CD4-positive, alpha-beta T cell treated with Interleukin-10 for 1 hour (primary cell): ENCODE results near the gene RPAP2.
"Not testable (repeated sequence)": the region's sequence is repeated elsewhere in the genome, so short reads cannot be mapped to it uniquely, and the experiment has no call there.

Source experiments
- DNase-seq: peaks from one replicate; pipeline ENCODE4 v3.0.0-alpha.2; 2020

The RPAP2 gene

DNA sequence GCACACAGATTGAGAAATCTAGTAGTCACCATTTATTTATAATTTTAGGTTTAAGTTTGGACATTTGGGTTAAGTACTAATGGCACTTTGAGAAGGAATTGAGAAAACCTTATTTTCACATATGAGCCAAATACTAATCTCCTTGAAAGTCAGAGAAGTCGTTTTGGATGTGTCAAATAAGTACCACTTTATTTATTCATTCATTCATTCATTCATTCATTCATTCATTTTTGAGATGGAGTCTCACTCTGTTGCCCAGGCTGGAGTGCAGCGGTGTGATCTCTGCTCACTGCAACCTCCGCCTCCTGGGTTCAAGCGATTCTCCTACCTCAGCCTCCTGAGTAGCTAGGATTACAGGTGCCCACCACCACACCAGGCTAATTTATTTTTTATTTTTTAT, 79.1 kb downstream of the RPAP2 start:
- not testable (repeated sequence) for DNase-seq

DNA sequence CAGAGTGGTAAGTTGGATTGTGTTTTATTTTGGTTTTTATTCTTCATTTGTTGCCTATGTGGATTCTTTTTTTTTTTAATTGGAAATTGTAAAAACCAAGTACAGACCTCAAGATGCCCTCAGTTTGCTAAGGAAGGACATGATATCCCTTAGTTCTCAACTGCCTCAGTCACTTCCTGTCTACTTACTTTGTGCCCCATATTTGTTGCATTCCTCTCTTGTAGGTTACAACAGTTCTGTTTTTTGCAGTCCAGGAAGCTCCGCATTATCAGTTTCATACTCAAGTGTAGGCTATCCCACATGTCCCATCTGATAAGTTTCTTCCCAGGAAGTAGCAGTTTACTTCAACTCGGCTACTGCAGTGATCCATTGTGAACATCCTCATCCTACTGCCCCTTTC, 82.0 kb downstream of the RPAP2 start:
- no peak for DNase-seq

DNA sequence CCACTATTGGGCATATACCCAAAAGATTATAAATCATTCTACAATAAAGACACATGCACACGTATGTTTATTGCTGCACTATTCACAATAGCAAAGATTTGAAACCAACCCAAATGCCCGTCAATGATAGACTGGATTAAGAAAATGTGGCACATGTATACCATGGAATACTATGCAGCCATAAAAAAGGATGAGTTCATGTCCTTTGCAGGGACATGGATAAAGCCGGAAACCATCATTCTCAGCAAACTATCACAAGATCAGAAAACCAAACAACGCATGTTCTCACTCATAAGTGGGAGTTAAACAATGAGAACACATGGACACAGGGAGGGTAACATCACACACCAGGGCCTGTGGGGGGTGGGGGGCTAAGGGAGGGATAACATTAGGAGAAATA, 95.1 kb downstream of the RPAP2 start:
- DNase-seq, result not testable (repeated sequence)

DNA sequence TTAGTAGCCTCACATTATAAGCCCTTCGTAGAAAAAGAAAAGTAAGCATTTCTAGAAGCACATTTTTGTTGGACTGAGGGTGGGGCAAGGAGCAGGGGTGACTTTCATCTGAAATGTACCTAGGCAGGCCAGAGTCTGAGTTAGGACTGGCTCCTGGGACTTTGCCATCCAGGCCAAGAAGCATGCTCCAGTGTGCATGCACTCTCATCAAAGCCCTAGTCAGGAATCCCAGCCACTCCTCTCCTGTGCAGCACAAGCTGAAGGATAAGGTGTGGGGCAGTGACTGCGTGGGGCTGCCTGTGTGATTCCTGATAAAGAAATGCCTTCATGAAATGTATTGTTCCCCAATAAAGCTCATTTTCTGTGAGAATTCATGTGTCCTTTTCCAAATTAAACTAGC, 99.7 kb downstream of the RPAP2 start:
- DNase-seq, result no peak

DNA sequence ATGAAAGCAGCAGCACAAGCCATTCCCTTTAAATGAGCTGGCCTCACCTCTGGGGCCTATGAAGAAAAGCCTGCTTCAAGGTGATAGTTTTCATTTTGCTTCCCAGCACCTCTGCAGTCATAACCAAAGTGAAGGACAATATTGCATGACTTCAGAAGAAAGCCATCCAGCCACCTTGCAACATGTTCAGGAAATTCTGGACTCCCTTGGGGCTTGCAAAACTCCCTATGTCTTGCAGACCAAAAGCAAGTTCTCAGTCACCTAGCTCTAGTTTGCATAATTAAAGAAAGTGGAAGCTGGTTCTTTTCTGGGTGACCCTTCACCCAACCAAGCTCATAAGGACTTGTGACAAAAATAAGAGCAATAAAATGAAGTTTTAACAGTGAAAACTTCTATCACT, 100.2 kb downstream of the RPAP2 start:
- no peak for DNase-seq

DNA sequence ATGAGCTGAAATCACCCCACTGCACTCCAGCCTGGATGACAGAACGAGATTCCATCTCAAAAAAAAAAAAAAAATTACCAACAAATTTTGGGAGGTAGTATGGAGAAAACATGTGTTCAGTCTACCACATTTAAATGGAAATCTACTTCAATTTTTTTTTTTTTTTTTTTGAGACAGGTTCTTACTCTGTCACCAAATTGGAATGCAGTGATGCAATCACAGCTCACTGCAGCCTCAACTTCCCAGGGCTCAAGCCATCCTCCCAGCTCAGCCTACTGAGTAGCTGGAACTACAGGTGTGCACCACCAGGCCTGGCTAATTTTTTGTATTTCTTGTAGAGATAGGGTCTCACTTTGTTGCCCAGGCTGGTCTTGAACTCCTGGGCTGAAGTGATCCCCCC, 105.8 kb downstream of the RPAP2 start:
- DNase-seq, result no peak

DNA sequence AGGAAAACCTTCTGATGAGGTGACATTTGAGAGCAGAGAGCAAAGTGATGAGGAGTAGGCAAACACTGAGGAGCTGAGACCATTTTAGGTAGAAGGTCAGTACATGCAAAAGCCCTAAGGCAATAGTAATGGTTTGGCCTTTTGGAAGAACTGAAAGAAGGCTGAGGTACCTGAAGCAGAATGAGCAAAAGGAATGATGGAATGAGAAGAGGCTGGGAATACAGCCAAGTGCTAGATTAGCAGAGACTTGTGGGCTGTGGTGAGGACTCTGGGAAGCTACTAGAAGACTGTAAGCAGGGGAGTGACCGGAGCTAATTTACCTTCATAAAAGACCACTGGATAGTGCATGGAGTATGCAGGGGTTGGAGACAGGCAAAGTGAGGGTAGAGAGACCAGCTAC, 110.0 kb downstream of the RPAP2 start:
- no peak for DNase-seq

DNA sequence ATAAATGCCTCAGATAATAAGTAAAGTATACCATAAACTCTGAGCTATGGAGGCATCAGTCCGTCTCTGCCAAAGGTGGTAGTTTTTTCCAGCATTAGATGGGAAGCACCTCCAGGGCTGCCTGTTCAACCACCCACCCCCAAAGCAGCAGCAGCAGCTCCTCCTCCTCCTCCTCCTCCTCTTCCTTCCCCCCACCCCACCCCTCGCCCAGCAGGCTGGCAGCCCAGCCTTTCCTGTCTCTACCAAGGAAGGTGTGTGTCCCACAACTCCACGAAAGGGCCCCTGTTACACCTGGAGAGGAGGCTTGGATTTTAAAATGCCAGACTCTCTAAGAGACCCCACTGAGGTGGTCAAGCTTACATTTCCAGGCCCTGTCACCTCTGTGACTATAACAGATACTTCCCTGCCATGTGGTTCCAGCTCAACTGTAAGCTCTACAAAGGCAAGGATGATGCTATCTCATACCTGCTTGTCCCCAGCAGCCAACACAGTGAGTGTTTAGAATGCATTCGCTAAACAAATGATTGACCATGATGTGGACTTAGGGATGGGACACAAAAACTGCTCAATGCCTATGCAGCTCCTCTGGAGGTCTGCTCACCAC, 111.2 kb downstream of the RPAP2 start:
- DNase-seq, result no peak

DNA sequence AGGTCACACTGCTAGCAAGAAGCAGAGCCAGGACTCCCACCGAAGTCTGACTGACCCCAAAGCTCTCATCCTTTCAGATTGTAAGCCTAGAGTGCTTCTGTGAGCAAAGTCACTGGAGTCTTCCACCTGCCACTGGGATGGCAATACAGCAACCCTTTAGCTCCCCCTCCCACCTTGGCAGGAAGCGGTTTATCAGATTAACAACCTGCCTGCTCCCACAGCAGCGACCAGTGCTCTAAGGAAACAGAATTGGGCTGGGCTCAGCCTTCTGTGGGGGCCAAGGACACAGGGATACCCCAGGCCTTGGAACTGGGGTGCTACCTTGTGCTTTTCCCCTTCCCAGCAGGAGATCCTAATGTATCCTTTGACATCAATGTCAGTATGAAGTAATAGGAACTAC, 111.8 kb downstream of the RPAP2 start:
- DNase-seq, result peak; percentile 51

DNA sequence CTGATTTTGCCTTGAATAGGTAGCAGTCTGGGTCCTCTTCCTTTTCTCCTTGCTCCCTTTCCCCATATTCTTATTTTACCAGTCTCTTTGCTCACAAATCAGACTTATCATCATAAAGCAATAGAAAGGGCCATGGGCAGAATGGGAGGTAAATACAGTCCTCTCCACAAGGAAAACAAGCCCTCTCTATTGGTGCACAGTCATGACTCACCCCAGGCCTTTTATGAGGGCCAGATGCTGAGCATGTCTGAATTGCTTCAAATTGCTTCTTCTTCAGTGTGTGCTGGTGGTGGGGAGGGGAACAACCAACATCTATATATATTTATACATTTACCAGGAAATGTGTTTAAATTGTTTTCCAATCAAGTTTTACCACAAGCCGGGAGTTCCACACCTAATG, 112.7 kb downstream of the RPAP2 start:
- no peak for DNase-seq

DNA sequence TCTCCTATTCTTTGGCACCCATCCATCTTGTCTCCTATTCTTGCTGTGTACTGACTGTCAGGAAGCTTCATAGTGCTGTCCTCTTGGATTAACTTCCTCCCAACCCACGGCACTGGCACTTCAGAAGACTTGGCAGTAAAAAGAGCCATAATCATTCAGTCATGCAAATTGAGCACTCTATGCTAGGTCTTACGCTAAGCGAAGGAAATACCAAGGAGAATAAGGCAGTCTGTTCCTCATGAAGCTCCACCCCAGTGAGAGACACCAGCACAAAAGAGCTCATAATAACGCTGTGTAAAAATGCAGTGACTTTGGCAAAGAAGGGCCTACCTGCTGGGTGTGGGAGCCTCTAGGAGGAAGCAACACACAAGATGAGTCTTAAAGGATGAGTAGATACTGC, 120.8 kb downstream of the RPAP2 start:
- no peak for DNase-seq

DNA sequence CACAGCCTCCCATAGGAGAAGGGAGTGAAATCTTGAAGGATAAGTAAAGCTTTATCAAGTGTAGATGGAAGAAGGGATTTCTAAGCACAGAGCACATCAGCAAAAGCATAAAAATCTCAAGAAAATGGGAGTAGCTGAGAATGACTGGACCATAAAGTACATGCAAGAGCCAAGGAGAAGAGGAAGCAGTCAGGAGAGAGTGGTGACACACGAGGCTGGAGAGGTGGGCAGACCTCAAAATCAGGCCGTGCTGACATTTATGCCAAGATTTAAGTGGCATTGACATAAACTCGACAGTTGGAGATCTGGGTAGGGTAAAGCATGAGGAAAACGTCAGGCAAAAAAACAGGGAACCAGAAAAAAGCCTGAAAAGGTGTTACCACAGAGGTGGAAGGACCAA, 125.5 kb downstream of the RPAP2 start:
- DNase-seq, result no peak

DNA sequence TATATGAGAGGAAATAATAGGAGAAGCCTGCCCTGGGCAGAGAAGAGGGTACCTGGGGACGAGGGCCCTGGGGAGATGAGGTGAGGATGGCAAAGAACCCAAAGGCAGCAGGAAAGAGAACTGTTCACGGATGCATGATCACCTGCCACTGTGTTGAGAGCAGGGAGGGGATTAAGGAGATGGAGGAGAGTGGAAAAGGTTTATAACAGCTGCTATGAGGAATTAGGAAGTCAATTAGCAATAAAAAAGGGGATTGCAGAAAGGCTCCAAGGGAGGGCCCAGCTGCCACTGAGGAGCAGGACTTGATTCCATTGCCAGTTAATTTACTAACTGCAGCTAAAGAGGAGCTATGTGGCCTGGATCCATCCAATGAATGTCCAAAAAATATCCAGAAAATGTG, 126.8 kb downstream of the RPAP2 start:
- DNase-seq, result no peak

DNA sequence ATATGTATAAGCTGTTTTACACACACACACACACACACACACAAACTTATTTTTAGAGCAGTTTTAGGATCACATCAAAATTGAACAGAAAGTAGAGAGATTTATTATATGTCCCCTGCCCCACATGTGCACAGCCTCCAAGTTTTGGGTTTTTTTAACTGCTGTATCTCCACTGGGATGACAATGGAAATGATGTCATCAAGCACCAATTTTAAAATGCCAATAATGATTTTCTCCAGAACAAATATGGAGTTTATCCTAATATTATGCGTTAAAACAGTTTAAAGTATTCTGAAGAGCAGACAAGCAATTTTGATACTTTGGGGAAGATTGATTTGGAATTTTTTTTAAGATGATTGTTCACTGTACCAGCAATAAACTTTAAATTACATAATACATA, 131.2 kb downstream of the RPAP2 start:
- no peak for DNase-seq

DNA sequence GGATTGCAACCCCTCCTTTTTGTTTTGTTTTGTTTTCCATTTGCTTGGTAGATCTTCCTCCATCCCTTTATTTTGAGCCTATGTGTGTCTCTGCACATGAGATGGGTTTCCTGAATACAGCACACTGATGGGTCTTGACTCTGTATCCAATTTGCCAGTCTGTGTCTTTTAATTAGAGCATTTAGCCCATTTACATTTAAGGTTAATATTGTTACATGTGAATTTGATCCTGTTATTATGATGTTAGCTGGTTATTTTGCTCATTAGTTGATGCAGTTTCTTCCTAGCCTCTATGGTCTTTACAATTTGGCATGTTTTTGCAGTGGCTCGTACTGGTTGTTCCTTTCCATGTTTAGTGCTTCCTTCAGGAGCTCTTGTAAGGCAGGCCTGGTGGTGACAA, 135.7 kb downstream of the RPAP2 start:
- not testable (repeated sequence) for DNase-seq

DNA sequence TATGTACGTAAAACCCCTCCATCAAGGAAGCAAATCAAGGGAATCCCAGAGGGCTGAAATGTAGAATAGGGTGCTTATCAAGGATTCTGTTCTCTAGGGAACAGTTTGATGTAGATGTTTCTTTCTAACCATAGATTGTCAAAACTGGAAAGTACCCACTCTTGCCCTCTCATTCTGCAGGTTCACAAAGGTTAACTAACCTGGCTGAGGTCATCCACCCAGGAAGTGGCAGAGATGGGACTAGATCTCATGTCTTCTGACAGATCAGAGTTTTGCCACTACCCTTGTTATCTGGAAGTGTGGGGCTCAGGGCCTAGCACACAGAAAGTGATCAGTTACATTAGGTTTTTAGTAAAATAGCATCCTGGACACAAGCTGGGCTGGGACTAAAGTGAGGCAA, 140.4 kb downstream of the RPAP2 start:
- no peak for DNase-seq

DNA sequence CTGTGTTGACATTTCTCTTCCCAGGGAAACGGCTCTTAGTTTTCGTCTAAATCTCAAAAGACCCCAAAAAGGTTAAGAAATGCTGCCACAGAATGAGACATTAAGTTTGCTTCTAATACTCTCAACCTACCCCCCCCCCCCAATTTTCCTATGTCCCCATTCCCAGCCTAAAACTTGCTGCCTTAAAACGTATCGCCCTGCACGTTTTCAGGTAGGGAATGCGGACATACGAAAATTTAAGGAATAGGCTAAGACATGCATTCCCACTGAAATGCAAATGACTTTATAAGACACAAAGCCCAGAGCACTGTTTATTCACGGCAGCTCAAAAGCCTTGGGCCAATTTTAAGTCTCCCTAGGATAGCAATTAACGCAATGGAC, 142.4 kb downstream of the RPAP2 start:
- DNase-seq, result no peak

DNA sequence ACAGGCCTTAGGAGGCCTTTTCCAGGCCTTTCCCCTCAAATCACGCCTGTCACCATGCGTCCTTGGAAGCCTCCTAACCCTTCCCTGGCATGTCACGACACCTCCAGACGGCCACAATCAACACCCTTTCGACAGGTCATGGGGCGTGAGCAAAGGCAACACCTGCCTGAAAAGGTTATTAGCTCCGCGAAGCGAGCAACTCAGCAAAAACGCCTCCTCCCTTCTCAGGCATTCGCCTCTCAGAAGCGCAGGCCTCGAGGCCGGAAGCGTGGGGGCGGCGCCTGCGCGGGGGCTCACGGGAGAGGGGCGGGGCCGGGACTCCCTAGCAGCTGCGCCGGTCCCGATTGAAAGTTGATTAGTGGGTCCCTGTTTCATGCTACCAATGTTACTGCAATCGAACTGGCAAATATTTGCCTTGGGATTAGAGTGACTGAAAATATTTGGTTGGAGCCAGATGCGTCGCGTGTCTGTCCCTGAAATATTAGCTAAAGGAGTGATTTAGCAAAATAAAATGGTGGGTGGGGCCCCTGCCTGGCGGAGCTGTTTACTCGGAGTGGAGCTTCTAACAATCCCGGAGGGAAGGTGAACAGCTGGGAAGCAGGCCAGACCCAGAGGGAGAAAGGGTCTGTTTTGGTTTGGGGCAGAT, 143.0 kb downstream of the RPAP2 start:
- no peak for DNase-seq

DNA sequence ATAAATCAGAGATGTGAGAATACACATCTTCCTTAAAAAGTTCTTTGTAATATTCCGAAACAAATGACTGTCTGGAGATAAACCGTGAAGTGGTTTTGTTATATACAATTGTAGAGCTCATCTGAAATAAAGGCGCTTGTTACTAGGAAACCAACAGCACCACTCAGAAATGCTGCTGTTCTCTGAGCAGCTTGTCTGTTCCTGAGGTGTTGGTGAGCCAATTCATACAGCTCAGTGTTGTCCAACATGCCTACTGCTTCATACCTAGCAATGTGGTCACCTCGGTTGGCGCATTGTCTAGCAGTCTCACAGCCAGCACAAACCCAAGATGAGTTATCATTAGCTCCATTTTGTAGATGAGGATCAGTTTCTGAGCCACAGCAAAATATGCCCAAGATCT, 143.5 kb downstream of the RPAP2 start:
- DNase-seq, result no peak

DNA sequence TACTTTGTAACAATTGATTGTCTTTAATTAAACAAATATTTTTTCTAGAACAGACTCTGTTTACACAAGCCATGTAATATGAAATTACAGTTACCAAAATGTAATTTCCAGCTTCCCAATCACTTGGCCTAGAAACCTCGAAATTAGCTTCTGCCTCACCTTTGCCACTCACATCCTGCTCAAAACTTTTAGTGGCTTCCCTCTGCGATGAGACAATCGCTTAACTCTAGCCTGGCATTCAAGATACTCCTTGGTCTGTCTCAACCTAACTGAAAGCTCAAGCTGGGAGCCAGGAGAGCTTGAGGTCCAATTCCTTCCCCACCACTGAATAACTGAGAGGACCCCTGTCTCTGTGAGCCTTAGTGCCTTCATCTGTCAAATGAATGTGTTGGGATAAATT, 145.0 kb downstream of the RPAP2 start:
- DNase-seq, result no peak

DNA sequence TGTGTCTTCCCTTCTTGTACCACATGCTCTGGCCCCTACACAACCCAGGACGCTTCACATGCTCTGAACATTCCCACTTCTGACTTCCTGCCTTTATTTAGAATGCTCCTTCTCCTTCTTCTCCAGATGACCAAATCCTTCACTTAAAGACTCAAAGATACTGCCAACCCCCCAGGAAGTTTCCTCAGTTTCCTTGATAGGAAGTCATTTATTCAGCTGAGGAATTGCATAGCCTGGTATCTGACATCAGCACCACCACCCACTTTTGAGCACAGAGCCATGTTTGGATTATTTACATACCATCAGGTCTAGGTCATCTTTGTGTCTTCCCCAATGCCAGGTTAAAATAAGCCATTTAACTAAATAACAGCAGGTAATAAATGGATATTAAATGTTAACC, 145.5 kb downstream of the RPAP2 start:
- DNase-seq, result no peak

DNA sequence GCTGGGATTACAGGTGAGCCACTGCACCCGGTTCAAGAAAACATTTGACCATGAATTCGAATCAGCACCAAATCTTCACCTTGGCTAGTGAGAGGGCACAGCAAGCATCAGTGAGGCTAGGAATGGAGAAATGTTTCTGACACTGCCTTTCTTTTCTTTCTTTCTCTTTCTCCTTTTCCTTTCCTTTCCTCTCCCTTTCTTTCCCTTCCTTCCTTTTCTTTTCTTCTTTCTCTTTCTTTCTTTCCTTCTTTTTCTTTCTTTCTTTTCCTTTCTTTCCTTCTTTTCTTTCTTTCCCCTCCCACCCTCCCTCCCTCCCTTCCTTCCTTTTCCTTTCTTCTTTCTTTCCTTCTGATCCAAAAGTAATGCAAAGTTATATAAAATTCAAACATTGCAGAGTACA, 147.0 kb downstream of the RPAP2 start:
- no peak for DNase-seq

DNA sequence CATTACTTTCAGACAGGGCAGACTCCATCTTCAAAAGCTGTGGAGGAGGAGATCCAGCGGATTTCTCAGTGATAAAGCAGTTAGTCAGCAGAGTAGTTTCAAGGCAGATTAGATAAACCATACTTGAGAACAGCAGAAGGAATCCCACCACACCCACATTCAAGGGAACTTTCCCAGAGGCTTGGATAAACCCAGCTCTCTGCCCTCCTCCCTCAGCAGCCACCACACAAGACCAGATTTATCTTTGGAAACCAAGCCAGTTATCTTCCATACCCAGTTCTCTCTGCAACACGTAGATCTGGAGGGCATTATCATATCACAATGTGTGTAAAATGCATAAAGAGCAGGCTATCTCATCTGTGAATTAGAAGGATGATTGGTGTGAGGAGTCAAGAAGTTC, 147.7 kb downstream of the RPAP2 start:
- DNase-seq, result no peak

DNA sequence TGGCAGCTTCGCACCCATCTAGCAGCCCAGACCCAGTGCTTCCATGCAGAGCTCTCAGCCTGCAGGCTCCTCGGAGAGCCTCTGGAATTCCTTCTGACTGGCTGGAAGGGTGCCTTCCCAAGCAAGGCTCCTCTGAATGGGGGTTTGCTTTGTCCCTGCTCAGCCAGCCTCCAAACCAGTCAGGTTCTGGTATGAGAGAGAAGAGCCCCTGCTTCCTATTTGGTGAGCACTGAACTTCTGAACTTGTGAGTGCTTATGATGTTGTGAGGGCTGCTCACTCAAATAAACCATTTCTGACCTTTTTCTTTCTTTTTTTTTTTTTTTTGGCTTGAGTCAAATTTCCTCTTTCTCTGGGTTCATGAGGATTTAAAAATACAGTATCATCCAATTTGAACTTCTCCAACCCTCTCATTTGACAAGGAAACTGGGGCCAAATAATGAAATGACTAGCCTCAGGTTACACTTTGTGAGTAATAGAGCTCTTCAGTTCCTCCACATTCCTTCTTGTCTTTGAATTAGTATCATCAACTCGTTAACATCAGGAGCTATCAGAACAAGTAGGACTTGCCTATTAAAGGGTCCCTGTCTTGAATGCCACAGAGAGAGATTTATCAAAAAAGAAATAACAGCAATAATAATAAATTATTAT, 148.3 kb downstream of the RPAP2 start:
- DNase-seq, result no peak

DNA sequence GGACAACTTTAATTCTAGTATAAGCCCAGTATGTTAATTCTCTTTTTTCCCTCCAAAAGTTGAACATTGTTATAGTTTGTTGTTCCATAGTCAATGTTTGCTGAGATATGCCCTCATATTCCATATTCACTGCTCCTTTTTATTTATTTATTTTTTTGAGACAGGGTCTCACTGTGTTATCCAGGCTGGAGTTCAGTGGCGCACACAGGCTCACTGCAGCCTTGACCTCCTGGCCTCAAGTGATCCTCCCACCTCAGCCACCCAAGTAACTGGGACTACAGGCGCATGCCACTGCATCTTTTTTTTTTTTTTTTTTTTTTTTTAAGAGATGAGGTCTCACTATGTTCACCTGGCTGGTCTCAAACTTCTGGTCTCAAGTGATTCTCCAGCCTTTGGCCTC, 149.1 kb downstream of the RPAP2 start:
- DNase-seq, result no peak
